ENCODE measurements around the gene MAMDC4.
A peak's percentile ranks its signal among the peaks of the same experiment; 100 is the strongest.

MAMDC4 gene

GRCh38 chr9:136847088-136847825 lies 4.9 kb upstream of the MAMDC4 start:
- DNase-seq (ENCODE audit: low spot score): no peak
- no peak for TF ChIP-seq CTCF (IDR thresholded peaks at IDR 0.05; ENCODE audit: poor library complexity, severe bottlenecking)
- no peaks in the 10 kb centered on the region for H3K4me1 ChIP-seq (ENCODE audit: insufficient read depth, poor library complexity, severe bottlenecking)

GRCh38 chr9:136847826-136848392 lies 4.2 kb upstream of the MAMDC4 start:
- H3K27me3 ChIP-seq (ENCODE audit: insufficient read depth, poor library complexity, severe bottlenecking): peaks cover 22% of the 10 kb centered on the region
- TF ChIP-seq CTCF (IDR thresholded peaks at IDR 0.05; ENCODE audit: poor library complexity, severe bottlenecking): no peak
- H3K9me3 ChIP-seq (ENCODE audit: severe bottlenecking): no peaks in the 10 kb centered on the region
- H3K4me1 ChIP-seq (ENCODE audit: insufficient read depth, poor library complexity, severe bottlenecking): no peaks in the 10 kb centered on the region
- peak; percentile 94 for DNase-seq (ENCODE audit: low spot score)
- peak overlapping the region; percentile 78 for H3K27ac ChIP-seq (ENCODE audit: poor library complexity, severe bottlenecking)
- peak; percentile 49 for ATAC-seq (ENCODE audit: low read depth)
- H3K36me3 ChIP-seq (ENCODE audit: low read depth): peaks cover 16% of the 10 kb centered on the region
- peak overlapping the region; percentile 58 for H3K4me3 ChIP-seq (ENCODE audit: severe bottlenecking)

More at GRCh38 chr9:136847088-136847825, 4.9 kb upstream of the MAMDC4 start:
- Histone ChIP-seq H3K9me3 (ENCODE audit: severe bottlenecking) (no peaks in the 10 kb centered on the region), H3K27ac (ENCODE audit: poor library complexity, severe bottlenecking) (peak overlapping the region; percentile 78), H3K36me3 (ENCODE audit: low read depth) (peaks cover 16% of the 10 kb centered on the region), H3K27me3 (ENCODE audit: insufficient read depth, poor library complexity, severe bottlenecking) (peaks cover 22% of the 10 kb centered on the region), H3K4me3 (ENCODE audit: severe bottlenecking) (peak overlapping the region; percentile 58)
- peak; percentile 44 for ATAC-seq (ENCODE audit: low read depth)

GRCh38 chr9:136848393-136849037 lies 3.6 kb upstream of the MAMDC4 start:
- Histone ChIP-seq H3K9me3 (ENCODE audit: severe bottlenecking) (no peaks in the 10 kb centered on the region), H3K36me3 (ENCODE audit: low read depth) (peaks cover 16% of the 10 kb centered on the region), H3K4me3 (ENCODE audit: severe bottlenecking) (peak overlapping the region; percentile 58), H3K27ac (ENCODE audit: poor library complexity, severe bottlenecking) (peak overlapping the region; percentile 78), H3K4me1 (ENCODE audit: insufficient read depth, poor library complexity, severe bottlenecking) (no peaks in the 10 kb centered on the region), H3K27me3 (ENCODE audit: insufficient read depth, poor library complexity, severe bottlenecking) (peaks cover 21% of the 10 kb centered on the region)
- no peak for TF ChIP-seq CTCF (IDR thresholded peaks at IDR 0.05; ENCODE audit: poor library complexity, severe bottlenecking)
- ATAC-seq (ENCODE audit: low read depth) (0 out of 3 replicates have a peak, but pooled peaks have one; percentile 2), DNase-seq (ENCODE audit: low spot score) (no peak)

- peak; percentile 98 for DNase-seq (ENCODE audit: low spot score)
- no peaks in the 10 kb centered on the region for H3K9me3 ChIP-seq (ENCODE audit: severe bottlenecking)
- H3K36me3 ChIP-seq (ENCODE audit: low read depth): peaks cover 16% of the 10 kb centered on the region
- H3K4me3 ChIP-seq (ENCODE audit: severe bottlenecking): peak within 1 kb of the TSS; percentile 58
- peak; percentile 62 for ATAC-seq (ENCODE audit: low read depth)
- peak within 1 kb of the TSS; percentile 78 for H3K27ac ChIP-seq (ENCODE audit: poor library complexity, severe bottlenecking)
- no peaks in the 10 kb centered on the region for H3K4me1 ChIP-seq (ENCODE audit: insufficient read depth, poor library complexity, severe bottlenecking)
- H3K27me3 ChIP-seq (ENCODE audit: insufficient read depth, poor library complexity, severe bottlenecking): peaks cover 13% of the 10 kb centered on the region
- no peak for TF ChIP-seq CTCF (IDR thresholded peaks at IDR 0.05; ENCODE audit: poor library complexity, severe bottlenecking)
Measured at GRCh38 chr9:136849038-136849959, 2.8 kb upstream of the MAMDC4 start, which contains the start of gene PHPT1. Gene PHPT1 (plus strand): TSS chr9:136849409. CDS start chr9:136849431, 22 bp downstream.
